ENCODE data around the gene ZNF609. TPM values are rescaled to one million over a fixed set of nuclear protein-coding genes. Genes with fewer than 3 reads are reported as not detected.
"Not testable (repeated sequence)": the region's sequence is repeated elsewhere in the genome, so short reads cannot be mapped to it uniquely, and the experiment has no call there.

The ZNF609 gene
- polyA plus RNA-seq, 1 experiment, result 12.5 TPM

DNA sequence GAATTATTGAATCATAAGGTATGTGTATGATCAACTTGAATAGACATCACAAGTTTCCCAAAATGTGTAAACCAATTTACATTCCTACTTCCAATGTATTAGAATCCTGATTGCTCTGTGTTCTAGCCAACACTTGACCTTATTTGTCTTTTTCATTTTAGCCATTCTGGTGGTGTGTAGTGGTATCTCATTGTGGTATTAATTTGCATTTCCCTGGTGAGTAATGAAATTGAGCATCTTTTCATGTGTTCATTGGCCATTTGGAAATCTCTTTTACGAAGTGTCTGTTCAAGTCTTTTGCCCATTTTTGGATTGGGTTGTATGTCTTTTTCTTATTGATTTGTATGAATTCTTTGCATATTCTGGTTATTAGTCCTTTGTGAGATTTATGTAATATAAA is 177.0 kb downstream of the ZNF609 start:
- POLR2A ChIA-PET, result no interaction called here
- CTCF ChIA-PET, result no interaction called here
- DNase-seq (ENCODE audit: low read depth), result no peak

DNA sequence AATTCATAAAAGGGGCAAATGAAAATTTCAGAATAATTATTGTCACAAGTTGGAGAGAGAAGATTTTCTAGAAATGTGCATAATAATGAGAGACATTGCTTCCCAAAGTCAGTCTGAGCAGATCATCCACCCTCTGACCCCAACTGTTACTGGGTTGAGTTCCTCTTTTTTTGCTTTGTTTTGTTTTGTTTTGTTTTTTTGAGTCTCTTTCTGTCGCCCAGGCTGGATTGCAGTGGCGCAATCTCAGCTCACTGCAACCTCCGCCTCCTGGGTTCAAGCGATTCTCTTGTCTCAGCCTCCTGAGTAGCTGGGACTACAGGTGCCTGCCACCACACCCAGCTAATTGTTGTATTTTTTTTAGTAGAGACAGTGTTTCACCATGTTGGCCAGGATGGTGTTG is 179.4 kb downstream of the ZNF609 start:
- H3K4me3 ChIP-seq (ENCODE audit: low read depth, low read length); DNase-seq (ENCODE audit: low read depth); H3K36me3 ChIP-seq (ENCODE audit: control insufficient read depth, insufficient read depth, low read length); POLR2A ChIA-PET; H3K27me3 ChIP-seq (ENCODE audit: control insufficient read depth, insufficient read depth, low read length): not testable (repeated sequence)
- CTCF ChIA-PET, result interaction anchor here (1.3 kb wide), 1 partner anchor 10 kb away, joined by 3 read pairs; no protein-coding TSS in a partner anchor

More for the DNA sequence above, 177.0 kb downstream of the ZNF609 start:
- TF ChIP-seq, protein P1, sequence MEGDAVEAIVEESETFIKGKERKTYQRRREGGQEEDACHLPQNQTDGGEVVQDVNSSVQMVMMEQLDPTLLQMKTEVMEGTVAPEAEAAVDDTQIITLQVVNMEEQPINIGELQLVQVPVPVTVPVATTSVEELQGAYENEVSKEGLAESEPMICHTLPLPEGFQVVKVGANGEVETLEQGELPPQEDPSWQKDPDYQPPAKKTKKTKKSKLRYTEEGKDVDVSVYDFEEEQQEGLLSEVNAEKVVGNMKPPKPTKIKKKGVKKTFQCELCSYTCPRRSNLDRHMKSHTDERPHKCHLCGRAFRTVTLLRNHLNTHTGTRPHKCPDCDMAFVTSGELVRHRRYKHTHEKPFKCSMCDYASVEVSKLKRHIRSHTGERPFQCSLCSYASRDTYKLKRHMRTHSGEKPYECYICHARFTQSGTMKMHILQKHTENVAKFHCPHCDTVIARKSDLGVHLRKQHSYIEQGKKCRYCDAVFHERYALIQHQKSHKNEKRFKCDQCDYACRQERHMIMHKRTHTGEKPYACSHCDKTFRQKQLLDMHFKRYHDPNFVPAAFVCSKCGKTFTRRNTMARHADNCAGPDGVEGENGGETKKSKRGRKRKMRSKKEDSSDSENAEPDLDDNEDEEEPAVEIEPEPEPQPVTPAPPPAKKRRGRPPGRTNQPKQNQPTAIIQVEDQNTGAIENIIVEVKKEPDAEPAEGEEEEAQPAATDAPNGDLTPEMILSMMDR (IDR thresholded peaks at IDR 0.05; ENCODE audit: insufficient read depth, low read depth, low read length), result no peak
- no peaks in the 10 kb centered on the region for H3K27me3 ChIP-seq (ENCODE audit: control insufficient read depth, insufficient read depth, low read length)
- no peak overlapping the region for H3K4me3 ChIP-seq (ENCODE audit: low read depth, low read length)
- peaks cover 3% of the 10 kb centered on the region for H3K36me3 ChIP-seq (ENCODE audit: control insufficient read depth, insufficient read depth, low read length)

DNA sequence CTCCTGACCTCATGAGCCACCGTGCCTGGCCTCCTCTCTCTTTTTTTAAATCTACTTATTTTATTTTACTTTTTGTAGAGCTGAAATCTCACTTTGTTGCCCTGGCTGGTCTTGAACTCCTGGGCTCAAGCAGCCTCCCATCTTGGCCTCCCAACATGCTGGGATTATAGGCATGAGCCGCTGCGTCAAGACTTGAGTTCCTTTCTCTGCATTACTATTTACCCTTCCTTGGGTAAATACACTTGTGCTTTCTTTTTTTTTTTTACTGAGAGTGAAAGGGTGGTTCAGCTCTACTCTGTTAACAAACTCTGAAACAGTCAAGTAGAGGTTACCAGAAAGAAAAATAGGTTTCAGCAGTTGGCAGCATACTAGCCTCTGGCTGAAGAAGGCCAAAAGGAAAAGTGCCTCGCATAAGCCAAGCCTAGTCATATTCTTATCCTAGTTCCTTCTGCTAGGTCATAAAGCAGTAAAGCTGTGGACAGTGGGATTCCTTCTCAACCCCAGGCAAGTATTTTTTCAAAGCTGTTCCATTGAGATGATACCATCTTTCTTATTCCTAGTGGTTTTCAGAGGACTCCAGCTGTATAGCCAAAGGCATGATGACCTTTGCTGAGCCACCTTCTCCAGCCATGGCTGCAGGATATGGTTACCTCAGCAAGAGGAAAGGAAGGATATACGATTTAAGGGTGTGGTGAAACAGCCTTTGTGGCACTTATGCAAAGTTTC is 179.9 kb downstream of the ZNF609 start:
- Histone ChIP-seq H3K4me3 (ENCODE audit: low read depth, low read length) (no peak overlapping the region), H3K27me3 (ENCODE audit: control insufficient read depth, insufficient read depth, low read length) (no peaks in the 10 kb centered on the region), H3K36me3 (ENCODE audit: control insufficient read depth, insufficient read depth, low read length) (no peaks in the 10 kb centered on the region)
- ChIA-PET POLR2A (no interaction called here), CTCF (no interaction called here)
- TF ChIP-seq, protein P1 (IDR thresholded peaks at IDR 0.05; ENCODE audit: insufficient read depth, low read depth, low read length), result no peak
- no peak for DNase-seq (ENCODE audit: low read depth)

DNA sequence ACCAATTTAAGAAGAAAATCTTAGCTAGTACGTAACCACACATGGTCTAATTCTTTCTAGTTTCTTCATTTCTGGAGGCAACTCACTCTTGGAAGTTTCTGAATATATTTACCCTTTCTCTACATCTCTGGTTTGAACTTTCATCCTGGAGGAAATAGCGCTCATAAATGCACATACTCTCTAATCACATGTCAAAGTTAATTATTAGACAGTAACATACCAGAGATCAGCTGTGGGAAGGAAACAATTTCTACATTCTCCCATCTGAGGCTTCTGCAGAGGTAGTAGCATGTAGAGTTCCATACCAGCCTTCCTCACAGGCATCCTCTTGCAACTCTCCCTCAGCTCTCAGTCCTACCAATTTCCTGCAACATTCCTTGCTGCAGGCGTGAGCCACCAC is 182.5 kb downstream of the ZNF609 start:
- Histone ChIP-seq H3K4me3 (ENCODE audit: low read depth, low read length) (no peak overlapping the region), H3K27me3 (ENCODE audit: control insufficient read depth, insufficient read depth, low read length) (no peaks in the 10 kb centered on the region), H3K36me3 (ENCODE audit: control insufficient read depth, insufficient read depth, low read length) (no peaks in the 10 kb centered on the region)
- no peak for DNase-seq (ENCODE audit: low read depth)
- TF ChIP-seq, protein P1 (IDR thresholded peaks at IDR 0.05; ENCODE audit: insufficient read depth, low read depth, low read length), result no peak
- CTCF ChIA-PET, result interaction anchor here (1.8 kb wide), 1 partner anchor 15 kb away, joined by 6 read pairs; no protein-coding TSS in a partner anchor
- POLR2A ChIA-PET, result no interaction called here

DNA sequence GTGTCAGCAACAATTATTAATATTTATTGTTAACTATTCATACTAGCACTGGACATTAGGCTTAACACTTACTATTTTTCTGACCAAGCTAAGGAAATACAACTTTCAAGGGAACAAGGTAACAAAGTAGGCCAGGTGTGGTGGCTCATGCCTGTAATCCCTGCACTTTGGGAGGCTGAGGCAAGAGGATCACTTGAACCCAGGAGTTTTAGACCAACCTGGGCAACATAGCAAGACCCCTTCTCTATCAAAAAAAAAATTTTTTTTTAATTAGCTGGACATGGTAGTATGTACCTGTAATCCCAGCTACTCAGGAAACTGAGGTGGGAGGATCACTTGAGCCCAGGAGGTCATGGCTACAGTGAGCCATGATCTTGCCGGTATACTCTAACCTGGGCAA is 183.3 kb downstream of the ZNF609 start:
- Histone ChIP-seq H3K27me3 (ENCODE audit: control insufficient read depth, insufficient read depth, low read length) (no peaks in the 10 kb centered on the region), H3K36me3 (ENCODE audit: control insufficient read depth, insufficient read depth, low read length) (no peaks in the 10 kb centered on the region), H3K4me3 (ENCODE audit: low read depth, low read length) (no peak overlapping the region)
- ChIA-PET CTCF (interaction anchor here (1.4 to 1.8 kb wide), 3 partner anchors 9 to 14 kb away, joined by 3 to 6 read pairs (median 4); no protein-coding TSS in a partner anchor), POLR2A (no interaction called here)
- TF ChIP-seq, protein P1 (IDR thresholded peaks at IDR 0.05; ENCODE audit: insufficient read depth, low read depth, low read length), result no peak
- no peak for DNase-seq (ENCODE audit: low read depth)

DNA sequence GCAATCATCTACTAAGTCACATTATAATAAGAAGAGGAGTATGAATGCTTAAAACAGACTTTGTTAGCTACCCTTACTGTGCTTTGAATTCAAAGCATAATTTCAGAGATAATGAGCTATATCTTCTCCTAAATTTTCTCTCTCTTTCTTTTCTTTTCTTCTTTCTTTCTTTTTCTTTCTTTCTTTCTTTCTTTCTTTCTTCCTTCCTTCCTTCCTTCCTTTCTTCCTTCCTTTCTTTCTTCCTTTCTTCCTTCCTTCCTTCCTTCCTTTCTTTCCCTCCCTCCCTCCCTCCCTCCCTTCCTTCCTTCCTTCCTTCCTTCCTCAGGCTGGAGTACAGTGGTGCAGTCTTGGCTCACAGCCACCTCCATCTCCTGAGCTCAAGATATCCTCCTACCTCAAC is 184.4 kb downstream of the ZNF609 start:
- H3K27me3 ChIP-seq (ENCODE audit: control insufficient read depth, insufficient read depth, low read length); H3K36me3 ChIP-seq (ENCODE audit: control insufficient read depth, insufficient read depth, low read length); DNase-seq (ENCODE audit: low read depth); H3K4me3 ChIP-seq (ENCODE audit: low read depth, low read length): not testable (repeated sequence)
- ChIA-PET CTCF (interaction anchor here (1.4 to 1.5 kb wide), 2 partner anchors 9 to 10 kb away, joined by 3 to 4 read pairs; no protein-coding TSS in a partner anchor), POLR2A (interaction anchor here (0.7 kb wide), 2 partner anchors 30 to 214 kb away, joined by 4 to 9 read pairs; no protein-coding TSS in a partner anchor)
